ENCODE measurements around the gene JDP2.
A peak's percentile ranks its signal among the peaks of the same experiment; 100 is the strongest.
"Not testable (repeated sequence)": the region's sequence is repeated elsewhere in the genome, so short reads cannot be mapped to it uniquely, and the experiment has no call there.

Gene JDP2

DNA sequence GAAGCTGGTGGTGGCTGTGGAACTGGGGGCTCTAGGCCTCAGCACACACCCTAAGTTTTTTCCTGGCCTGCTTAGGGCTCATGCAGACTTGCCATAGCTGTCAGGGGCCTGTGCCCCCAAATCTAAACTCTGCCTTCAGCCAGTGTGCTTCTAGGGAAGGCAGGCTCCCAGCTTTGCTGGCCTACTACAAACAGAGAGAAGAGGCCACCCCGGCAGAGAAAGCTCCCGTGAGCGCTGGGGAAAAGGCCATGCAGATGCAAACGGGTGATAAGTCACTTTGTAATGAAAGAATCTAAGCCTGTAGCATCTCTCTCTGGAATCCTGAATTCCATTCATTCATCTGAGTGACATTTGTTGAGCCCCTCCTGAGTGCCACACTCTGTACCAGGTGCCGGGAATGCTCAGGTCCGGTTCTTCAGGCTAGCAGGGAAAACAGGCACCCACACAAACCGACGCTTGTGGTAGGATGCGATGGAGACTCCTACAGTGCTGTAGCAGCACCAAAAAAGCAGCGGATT is 29.9 kb downstream of the JDP2 start:
- no peak for DNase-seq

DNA sequence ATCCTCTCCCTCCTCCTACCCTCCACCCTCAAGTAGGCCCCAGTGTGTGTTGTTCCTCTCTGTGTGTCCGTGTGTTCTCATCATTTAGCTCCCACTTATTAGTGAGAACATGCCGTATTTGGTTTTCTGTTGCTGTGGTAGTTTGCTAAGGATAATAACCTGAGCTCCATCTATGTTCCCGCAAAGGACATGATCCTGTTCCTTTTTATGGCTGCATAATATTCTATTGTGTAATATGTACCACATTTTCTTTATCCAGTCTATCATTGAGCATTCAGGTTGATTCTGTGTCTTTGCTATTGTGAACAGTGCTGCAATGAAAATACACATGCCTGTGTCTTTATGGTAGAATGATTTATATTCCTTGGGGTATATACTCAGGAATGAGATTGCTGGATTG is 30.5 kb downstream of the JDP2 start:
- no peak for DNase-seq

DNA sequence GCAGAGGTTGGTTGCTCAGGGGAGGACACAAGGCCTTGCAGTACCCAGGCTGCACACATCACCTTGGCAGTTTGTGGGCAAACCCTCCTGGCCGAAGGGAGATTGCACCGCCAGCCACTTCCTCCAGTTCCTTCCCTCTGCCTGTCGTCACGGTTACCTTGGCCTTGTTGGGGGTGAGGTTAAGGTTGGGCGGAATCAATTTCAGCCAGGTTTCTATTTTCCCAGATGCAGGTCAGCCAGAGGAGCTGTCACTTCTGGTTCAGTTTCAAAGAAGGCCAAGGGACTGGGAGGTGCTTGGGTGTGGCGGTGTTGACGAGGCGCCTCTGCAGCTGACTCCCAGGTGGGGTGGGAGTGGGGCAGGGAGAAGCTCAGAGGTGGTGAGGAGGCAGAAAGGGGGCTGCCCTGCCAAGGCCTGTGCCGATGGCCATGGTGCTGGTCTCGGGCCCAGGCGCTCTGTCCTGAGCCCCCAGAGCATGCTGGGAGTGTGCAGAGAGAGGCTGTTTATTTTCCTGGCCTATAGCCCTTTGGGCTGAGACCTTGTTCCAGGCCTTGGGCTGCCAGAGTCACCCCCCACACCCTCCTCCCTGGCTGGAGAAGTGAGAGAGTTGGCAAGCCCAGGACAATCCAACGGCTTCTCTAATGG is 31.4 kb downstream of the JDP2 start:
- DNase-seq: no peak

DNA sequence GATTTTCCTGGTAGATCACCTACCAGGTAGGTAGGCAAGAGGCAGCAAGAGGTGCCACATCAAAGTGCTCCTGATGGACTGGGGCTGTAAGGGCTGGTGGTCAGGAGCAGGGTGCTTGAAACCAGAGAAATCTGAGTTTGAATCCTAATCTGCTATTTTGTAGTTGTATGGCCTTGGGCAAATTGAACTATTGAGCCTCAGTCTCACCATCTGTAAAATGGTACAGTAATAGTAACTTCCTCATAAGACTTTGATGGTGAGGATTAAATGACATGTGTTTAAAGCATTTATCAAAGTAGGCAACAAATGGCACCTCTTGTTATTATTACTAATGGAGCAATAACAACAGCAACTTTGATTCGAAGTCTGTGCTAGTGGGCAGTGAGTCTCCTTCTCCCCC is 32.0 kb downstream of the JDP2 start:
- no peak for DNase-seq

DNA sequence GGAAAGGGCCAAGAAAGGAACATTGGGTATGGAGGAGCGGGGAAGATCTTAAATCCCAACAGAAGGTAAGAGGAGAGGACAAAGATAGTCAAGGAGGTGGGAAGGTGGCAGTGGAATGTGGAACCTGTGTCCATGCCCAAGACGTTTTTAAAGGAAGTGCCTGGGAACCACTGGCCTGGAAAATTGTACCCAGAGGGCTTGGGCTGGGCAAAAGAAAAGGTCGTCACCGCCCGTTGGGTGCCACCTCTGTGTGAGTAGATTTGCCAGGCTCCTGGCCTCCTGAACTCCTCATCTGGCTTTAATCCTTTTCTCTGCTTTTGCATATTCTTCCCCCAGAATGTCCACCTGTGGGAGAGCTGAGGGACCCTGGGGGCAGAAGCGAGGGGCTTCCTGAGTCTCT is 32.6 kb downstream of the JDP2 start:
- no peak for DNase-seq

DNA sequence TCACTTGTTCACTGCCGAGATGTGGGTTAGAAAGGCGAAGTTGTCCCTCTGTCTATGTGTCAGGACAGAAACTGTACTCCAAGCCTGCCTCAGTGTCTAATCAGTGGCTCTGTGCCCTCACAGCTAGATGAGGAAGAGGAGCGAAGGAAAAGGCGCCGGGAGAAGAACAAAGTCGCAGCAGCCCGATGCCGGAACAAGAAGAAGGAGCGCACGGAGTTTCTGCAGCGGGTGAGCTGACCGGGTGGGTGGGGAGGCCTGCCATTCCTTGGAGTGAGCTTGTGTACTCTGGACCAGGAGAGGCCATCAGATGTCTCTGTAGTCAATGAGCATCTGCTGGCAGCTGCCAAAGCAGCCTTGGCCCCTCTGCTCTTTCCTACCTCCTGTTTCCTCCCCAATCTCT is 33.5 kb downstream of the JDP2 start:
- DNase-seq: no peak

DNA sequence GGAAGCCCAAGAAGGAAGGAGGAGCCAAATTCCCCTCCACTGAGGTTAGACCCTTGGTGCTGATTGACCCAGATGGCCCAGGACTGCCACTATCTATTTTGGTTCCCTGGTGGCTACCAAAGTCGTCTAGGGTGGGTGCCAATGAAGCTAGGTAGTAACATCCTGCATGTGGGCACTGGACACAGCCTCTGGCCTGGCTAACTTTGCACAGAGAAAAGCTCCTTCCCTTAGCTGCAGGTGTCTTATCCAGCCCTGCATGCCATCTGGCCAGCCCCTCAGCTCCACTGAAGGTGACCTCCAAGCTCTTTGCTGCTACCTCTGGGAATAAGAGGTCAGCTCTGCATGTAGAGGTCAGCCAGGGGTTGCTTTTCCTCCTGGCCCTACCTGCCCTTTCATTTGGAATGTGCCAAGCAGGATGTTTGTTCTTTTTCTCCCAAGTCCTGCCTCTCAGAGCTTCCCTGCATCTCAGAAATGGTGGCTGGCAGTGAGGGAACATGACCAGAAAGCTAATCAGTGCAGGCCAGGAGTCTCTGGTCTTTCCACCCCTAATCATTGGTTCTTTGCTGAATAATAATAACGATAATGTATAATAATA is 34.0 kb downstream of the JDP2 start:
- DNase-seq: no peak

DNA sequence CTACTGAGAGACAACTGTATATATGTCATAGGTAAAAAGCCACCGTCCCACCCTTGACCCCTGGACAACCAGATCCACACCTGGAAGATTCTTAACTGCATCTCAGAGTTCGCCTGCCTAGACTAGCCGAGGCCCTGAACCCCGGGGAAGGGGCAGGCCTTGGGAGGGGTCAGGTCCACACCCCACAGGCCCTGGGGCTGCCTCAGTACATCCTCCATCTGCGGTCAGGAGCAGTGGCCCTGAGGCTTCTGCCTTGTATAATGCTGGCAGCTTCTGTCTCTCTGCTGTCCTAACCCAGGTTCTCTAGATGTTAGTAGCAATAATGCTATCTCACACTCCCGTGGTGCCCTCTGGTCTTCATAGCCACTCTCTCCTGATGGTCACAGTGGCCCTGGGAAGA is 36.8 kb downstream of the JDP2 start:
- DNase-seq: no peak

DNA sequence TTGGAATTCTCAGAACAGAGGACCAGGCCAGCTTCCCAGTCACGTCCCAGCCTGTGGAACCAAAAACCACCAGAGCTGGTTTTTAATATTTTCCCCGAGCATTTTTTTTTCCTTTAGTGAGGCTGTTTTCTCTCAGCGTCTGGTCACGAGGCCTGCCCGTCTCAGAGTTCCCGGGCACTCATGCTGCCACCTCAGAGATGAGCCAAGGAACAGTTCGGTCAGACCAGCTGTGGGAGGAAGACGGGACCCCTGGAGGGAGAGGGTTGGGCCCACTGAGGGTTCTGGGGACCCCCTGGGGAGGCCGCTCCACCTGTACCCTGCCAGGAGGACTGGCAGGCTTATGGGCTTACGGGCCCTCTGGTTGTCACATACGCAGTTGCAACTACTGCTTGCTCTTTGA is 39.9 kb downstream of the JDP2 start:
- no peak for DNase-seq

DNA sequence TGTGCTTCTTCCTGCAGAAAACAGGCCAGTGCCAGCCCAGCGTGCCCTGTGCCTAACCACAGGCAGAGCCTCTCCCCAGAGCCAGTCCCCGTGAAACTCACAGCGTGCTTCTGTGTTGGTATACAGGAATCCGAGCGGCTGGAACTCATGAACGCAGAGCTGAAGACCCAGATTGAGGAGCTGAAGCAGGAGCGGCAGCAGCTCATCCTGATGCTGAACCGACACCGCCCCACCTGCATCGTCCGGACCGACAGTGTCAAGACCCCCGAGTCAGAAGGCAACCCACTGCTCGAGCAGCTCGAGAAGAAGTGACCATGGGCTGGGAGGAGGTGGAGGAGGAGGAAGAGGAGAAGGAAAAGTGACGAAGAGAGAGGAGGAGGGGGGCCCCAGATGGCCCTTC is 41.3 kb downstream of the JDP2 start:
- DNase-seq: no peak

DNA sequence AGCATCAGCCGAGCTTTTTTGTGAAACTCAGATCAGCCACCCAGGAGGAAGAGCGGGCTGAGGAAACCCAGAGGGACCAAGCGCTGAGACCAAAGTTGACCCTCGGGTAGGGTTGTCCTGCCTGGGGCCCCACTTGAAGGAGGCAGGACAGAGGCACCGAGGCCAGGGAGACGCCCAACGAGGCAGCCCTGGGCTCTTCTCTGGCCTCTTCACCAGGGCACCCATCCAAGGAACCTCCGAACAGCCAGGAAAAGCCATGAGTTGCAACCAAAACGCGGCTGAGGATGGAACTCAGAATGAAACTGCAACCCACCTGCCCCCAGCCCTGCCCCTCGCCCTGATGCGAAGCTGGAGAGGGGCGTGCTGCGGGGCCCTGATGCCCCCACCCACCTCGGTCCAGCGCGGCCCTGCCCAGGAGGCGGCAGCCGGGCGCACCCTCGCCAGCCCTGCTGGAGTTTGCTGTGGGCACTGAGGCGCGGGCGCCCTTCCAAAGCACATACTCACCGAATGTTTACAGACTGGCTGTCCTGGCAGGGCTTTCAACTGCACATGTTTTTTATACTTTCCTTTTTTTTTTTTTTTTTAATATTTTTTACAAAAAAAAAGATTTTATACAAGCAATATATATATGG is 41.9 kb downstream of the JDP2 start:
- DNase-seq: no peak

DNA sequence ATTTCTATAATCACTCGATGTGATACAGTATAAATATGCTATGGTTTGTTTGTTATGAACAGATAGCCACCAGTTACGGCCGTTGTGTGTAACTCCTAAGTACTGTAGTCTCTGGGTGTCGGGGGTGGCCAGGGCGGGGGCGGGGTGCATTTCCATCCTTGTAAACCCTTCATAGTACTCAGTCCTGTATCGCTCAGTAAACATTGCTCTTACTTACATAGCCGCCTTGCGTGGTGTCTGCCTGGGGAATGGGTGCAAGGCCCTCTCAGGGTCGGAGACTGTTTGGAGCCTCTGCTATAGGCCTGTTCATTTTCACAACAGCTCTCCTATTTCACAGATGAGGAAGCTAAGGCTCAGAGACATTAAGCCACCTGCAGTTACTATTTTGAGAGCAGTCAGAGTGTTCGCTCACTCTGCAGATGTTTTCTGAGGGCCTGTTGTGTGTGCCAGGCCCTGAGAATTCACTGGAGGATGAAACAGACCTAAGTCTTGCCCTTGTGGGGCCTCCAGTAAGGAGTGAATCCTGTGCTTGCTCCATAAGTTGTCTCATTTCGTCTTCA is 42.5 kb downstream of the JDP2 start:
- DNase-seq: no peak

DNA sequence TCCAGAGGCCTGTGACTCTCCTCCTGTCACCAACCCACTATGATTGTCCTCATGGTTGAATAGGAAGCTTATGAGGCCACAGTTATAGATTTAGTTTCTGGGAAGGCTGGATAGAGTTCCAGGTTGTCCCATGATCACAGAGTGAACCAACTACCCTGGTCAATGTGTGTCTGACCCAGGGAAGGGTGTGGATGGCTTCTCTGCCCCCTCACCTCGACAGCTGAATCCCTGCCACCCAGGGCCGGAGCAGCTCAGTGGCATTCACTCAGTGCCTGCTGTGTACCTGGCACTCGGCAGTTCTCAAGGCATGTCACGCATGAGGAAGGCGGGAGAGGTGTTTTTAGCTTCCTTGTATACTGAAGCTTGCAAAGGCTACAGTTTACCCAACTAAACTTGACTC is 43.2 kb downstream of the JDP2 start:
- no peak for DNase-seq

DNA sequence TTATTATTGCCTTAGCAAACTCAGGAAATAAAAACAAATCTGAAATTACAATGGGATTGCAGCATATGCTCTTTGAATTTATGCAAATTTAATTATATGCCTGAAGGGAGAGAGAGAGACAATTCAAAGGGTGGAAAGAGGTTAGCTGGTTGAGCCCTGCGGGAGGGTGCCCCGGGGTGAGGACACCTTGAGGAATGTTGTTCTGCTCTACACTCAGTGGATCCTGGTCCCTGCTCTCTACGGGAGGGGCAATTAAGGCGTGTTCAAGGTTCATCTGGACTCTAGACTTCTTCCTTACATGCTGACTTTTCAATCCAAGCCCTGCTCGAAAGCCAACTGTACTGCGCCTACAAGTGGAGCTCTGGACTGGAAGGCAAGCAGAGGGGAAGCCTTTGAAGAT is 46.3 kb downstream of the JDP2 start:
- not testable (repeated sequence) for DNase-seq

DNA sequence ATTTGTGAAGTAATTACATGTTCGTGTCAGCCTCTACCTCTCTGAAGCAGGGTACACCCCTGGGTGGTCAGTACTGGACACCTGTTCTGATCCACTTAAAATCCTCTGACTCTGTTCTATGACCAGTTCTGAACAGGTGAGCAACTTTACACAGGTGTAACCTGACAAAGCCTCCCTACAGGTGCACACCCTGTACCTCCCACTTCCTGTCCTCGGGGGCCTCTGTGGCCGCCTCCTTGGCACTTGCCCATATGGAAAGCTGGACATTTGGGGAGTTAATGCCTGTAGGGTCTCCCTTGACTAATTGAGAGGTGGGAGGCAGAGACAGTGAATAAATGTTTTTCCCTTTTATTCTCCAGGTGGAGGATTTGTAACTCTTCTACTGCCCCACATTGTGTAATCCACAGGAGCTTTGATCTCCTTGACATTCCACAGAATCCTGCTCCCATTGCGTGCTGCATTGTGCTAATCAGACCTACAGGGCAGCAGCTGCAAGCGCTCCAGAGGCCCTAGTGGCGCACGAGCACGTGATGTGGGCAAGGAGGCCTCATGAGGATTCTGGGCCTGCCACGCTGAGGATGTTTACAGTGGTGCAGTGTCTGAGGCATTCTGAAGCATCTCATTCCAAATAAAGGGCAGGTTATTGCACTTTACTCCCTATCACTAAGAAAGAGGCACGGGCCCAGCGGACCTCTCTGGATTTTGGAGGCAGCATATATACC is 48.6 kb downstream of the JDP2 start:
- DNase-seq: no peak

DNA sequence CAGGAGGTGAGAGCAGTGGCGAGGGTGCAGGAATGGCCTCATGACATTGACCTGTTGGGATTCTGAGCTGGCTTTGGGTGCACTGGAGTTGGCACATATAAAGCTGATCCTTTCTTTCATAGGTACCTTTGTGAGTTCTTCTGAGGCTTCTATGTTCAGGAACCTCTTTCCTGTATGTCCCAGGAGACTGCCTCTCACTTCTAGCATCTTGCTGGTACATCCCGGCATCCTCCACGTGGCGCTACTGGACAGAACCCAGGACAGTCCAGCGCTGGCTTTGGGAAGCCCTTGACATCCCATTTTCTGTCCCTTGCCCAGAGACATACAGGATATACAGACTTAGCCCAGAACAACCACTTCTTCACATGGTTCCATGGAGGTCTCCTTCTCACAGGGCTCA is 50.1 kb downstream of the JDP2 start:
- DNase-seq: no peak

DNA sequence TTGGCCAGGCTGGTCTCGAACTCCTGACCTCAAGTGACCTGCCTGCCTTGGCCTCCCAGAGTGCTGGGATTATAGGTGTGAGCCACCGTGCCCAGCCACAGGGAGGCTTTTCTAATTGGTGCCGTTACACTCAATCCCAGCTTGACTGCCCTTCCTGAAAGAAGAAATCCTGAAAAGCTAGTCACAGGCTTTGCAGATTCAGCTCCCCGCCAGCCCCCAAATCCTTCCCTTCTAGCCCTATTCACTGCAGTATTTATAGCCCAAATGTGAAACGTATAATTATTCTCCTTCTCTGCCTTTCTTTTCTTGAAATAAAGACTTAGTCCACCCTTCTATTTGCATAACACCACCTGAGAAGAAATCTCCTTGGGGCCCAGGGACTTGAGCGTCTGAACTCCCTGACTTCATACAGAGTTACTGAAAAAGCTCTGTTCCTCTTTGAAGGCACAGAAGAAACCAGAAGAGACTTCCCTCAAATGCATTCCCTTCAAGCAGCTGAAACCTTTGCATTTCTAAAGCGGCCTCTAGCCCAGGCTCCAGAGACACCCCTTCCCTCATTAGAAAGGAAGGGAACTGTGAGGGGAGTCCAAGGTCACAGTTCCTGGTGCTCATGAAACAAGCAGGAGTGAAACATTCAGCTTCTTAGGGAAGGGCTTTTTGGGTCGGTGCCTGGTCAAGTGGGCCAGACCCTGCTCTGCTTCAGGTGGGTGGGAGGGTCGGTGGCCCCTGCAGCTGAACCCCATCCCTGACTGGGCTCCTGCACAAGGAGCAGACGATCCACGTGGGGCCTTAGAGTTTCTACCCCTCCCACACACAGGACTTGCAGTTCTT is 52.2 kb downstream of the JDP2 start:
- no peak for DNase-seq

DNA sequence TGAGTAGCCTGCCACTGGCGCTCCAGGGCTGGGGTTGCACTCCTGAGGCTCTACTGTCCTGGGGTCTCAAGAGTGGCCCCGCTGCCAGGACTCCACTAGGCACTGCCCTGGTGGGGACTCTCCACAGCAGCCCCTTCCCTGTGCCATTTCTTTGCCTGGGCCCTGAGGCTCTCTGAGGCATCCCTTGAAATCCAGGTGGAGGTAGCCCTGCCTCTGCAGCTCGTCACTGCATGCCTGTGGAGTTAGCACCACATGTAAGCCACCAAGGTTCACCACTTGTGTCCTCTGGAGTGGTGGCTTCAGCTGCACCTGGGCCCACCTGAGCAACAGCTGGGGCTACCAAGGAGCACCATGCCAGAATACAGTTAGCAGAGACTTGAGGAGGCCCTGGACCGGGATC is 54.5 kb downstream of the JDP2 start:
- DNase-seq: peak; percentile 33

DNA sequence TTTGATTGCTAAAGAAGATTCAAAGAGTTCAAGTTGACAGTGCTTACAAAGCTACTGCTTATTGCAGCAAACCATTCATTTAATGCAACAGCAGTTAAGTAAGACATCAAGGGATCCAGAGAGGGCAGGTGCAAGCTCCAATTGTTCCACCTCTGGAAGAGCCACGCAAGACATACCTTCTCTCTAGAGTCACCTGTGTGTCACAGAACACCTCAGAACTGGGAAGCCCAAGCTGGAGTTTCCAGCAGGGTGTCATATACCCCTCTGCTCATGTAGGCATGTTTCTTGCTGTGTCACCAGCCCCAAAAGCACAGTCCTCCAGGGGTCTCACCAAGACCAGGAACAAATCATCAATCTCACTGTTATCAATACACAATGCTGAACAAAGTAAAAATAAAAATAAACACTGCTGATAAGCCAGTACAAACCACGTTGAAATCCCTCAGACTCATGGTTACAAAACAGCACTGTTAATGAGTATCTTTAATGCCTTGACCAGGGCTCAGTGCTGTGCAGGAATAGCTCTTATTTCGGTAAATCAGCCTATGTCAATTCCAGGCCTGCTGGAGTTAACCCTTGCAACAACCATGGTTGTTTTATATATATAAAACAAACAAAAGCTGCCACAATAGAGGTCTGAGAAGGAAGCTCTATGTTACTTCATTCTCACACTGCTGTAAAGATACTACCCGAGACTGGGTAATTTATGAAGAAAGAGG is 57.0 kb downstream of the JDP2 start:
- peak; percentile 33 for DNase-seq

DNA sequence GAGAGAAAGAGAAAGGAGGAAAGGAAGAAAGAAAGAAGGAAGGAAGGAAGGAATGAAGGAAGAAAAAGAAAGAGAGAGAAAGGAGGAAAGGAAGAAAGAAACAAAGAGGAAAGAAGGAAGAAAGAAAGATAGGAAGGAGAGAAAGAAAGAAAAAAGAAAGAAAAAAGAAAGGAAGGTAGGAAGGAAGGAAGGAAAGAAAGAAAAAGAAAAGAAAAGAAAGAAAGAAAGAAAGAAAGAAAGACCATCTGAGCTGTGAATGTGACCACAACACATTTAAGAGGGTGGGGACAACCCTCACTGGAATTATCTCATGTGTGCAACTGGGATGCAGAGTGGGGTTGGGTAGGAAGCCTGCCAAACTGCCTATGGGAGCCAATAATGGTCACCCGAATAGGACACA is 58.5 kb downstream of the JDP2 start:
- no peak for DNase-seq

DNA sequence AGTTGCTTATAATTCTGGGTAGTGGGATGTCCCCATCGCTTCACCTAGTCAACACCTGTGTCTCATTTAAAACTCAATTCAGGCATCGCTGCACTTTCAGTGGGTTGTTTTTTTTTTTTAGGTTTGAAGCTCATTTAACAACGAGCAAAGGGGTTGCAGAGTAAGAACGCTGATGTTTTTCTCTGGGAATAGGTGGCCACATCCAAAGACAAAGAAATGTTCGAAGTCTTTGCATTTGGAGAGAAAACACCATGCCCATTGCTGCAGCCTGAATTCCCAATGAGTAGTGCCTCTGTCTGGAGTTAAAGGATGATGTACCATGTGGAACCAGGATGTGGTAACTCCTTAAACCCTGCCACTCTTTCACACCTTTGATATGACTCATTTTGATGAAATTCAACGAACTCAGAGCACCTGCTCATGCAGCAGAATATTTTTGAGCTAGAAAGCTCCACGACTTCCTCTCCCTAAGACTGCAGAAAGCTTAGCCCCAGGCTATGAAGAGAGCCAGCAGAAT is 59.4 kb downstream of the JDP2 start:
- DNase-seq: peak; percentile 47

DNA sequence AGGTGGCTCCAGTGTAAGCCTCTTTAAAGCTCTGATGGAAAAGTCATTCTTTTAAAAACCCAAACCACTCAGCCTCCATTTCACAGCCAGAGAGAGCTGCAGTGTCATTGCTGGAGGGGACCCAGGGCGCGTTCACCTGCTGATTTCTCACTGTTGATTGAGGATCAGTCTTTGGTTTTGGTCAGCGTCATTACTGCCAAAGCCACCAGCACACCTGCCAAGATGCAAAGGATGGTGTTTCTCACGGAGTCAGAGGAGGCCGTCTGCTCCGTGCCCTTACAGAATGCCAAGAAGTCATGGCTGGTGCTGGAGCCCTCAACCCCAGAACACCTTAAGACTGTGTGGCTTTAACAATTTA is 61.6 kb downstream of the JDP2 start:
- no peak for DNase-seq
